GM19455 (cell line): ENCODE measurements around the gene NME2.
"Not testable (repeated sequence)": the region's sequence is repeated elsewhere in the genome, so short reads cannot be mapped to it uniquely, and the experiment has no call there.

ENCODE experiments used
- ATAC-seq: cut with Tn5 transposase; IDR thresholded peaks from one replicate; pipeline ENCODE4 v1.9.1; 2021; ENCODE audit not compliant: unreplicated experiment

The NME2 gene

DNA sequence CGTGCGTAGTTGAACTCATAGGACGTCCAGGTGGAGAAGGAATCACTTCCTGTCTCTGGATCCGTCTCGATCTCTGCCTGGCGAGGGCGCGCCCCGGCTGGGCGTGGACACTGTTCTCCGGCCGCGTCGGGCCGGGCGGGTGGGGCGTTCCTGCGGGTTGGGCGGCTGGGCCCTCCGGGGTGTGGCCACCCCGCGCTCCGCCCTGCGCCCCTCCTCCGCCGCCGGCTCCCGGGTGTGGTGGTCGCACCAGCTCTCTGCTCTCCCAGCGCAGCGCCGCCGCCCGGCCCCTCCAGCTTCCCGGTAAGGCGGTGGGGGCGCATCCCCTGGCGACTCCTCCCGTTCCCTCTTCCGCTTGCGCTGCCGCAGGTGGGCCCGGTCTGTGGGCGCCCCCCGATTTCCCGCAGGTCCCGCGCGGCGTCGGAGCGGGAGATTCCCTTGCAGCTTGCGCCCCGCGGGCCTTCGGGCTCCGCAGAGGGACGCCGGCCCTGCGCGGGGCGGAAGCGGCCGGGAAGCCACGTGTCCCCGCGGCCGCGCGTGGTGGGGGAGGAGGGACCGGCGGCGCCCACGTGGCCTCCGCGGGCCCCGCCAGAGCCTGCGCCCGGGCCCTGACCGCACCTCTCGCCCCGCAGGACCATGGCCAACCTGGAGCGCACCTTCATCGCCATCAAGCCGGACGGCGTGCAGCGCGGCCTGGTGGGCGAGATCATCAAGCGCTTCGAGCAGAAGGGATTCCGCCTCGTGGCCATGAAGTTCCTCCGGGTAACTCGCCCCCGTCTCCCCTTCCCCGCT, at the start of gene NME2:
TSS of gene NME2 (plus strand) at position 214 of the 789 bp plus-strand sequence. CDS start at position 634, 420 bp downstream.
- ATAC-seq: peak; percentile 79

- ATAC-seq: no peak
These were observed 47.6 kb upstream of the NME2 start for GRCh38 chr17:51118330-51119195.

GRCh38 chr17:51119415-51120356, 46.5 kb upstream of the NME2 start:
- ATAC-seq: peak; percentile 37

- ATAC-seq: peak; percentile 42
These were observed 45.9 kb upstream of the NME2 start for GRCh38 chr17:51120357-51120738.

- peak; percentile 71 for ATAC-seq
These were observed 45.2 kb upstream of the NME2 start, which contains the start of gene SPAG9 for GRCh38 chr17:51120739-51121619. TSS of gene SPAG9 (minus strand) at chr17:51120868. CDS start at chr17:51120656, 212 bp downstream.

DNA sequence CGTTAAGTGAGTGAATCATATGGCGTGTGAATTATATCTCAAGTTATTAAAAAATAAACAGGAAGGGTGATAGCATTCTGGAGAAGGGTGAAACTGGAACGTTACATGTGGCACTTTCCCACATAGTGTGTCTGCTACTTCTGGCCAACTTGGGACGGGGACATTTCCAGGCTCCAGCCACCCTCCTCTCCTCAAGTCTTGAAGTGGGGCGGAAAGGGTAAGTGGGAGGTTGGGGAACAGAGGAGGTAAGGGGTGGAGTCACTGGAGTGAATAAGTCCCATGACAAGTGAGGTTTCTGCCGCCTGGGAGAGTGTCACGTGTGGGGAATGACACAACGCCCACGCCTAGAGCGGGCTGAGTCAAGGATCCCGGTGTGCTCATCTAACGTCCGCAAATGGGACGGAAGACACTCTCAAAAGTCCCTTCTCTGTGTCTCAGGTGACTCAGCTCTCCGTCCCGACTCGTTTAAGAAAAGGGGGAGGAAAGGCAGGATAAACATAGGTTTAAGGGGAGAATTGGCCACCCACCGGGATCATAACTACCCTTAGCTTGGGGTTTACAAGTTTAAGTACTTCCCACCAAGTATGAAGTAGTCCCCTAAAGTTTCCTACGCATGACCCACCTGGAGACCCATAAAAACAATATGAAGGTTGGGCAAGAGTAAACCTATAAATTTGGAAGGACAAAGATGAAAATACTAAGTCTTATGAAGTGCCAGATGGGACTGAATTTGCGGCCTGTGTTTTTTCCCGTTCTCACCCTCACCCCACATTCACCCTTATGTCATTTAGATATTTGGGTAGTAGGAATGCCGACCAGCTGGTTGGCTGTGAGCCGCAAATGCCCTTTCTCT, 44.4 kb upstream of the NME2 start:
- no peak for ATAC-seq

- not testable (repeated sequence) for ATAC-seq
These were observed 43.6 kb upstream of the NME2 start for GRCh38 chr17:51122473-51123115.

DNA sequence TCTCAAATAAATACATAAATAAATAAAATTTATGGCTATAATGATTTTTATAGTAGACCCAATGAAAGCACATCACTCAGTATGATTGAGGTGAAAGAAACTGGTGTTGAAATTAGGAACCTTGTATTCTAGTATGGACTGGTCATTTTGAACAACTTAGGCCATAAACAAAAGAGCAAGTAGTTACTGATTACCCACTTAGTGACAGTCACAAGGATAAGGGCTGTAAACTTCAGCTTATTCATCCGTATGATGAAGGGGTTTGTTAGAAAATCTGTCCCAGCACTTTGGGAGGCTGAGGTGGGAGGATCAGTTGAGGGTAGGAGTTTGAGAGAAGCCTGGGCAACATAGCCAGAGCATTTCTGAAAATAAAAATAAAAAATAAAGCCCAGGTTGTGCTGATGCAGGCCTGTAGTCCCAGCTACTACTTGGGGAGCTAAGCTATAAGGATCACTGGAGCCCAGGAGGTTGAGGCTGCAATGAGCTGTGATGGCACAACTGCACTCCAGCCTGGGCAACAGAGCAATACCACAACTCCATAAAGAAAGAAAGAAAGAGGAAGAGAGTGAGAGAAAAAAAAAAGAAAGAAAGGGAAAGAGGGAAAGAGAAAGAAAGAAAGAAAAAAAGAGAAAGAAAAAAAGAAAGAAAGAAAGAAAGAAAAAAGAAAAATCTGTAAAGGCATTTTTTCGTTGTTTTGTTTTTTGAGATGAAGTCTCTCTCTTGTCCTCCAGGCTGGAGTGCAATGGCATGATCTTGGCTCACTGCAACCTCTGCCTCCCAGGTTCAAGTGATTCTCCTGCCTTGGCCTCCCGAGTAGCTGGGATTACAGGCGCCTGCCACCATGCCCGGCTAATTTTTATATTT, 41.3 kb upstream of the NME2 start:
- no peak for ATAC-seq

DNA sequence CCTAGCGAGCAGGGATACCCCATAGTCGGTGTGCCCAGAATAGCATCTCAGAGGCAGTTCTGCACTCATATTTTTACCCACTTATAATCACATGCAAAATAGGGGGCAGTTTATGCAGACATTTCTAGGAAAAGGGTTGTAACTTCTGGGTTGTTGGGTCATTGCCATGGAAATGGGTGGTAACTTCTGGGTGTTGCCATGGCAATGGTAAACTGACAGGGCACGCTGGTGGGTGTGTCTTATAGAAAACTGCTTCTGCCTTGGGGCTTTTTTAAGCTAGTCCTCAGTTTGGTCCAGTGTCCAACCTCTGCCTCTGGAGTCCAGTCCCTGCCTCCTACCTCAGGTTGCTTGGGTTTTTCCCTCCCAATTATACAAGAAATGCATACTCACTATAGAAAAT, 38.1 kb upstream of the NME2 start:
- no peak for ATAC-seq

GRCh38 chr17:51132964-51133319, 33.3 kb upstream of the NME2 start:
- no peak for ATAC-seq

GRCh38 chr17:51133365-51133764, 32.8 kb upstream of the NME2 start:
- ATAC-seq: no peak

- ATAC-seq: no peak
These were observed 30.3 kb upstream of the NME2 start for GRCh38 chr17:51135956-51136355.

GRCh38 chr17:51142597-51142996, 23.6 kb upstream of the NME2 start:
- ATAC-seq: no peak

DNA sequence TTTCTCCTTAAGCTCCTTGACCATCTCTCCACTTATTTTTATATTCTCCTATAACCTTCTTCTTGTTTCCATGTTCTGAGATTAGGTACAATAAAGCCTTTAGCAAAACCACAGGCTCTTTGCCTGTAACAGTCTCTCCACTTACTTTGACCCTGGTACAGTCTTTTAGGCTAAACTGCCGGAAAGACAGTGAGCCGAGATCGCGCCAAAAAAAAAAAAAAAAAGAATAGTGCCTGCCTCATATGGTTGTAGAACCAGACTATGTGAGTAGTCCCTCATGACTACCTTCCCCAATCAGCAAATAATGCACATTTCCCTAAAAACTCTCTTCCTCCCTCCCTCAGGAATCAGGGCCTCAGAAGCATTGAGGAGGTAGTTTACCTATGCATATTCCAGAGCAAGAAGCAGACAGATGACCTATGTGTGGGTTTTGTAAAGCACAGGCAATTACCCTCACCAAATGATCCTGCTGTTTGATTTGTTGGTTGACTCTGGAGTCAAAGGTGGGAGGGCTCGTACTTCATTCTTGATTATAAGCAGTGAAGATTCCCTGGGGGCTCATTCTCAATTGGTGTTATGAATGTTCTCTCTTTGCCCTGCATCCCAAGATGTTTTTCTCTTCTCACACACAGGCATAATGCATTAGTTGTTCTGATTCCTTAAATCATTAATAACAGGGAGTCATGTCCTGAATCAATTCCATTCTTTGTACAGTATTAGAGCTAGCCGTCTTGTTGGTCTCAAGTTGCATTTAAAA, 21.8 kb upstream of the NME2 start:
- no peak for ATAC-seq

DNA sequence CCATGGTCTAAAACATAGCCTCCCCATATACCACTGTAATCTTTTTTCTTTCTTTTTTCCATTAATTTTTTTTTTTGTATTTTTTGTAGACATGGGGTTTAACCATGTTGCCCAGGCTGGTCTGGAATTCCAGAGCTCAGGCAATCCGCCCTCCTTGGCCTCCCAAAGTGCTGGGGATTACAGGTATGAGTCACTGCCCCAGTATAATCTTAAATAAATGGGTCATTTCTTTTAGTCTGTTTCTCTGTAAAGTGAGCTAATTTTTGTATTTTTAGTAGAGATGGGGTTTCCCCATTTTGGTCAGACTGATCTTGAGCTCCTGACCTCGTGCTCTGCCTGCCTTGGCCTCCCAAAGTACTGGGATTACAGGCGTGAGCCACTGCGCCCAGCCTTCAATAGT, 18.6 kb upstream of the NME2 start:
- no peak for ATAC-seq

GRCh38 chr17:51149163-51149562, 17.0 kb upstream of the NME2 start:
- ATAC-seq: no peak

DNA sequence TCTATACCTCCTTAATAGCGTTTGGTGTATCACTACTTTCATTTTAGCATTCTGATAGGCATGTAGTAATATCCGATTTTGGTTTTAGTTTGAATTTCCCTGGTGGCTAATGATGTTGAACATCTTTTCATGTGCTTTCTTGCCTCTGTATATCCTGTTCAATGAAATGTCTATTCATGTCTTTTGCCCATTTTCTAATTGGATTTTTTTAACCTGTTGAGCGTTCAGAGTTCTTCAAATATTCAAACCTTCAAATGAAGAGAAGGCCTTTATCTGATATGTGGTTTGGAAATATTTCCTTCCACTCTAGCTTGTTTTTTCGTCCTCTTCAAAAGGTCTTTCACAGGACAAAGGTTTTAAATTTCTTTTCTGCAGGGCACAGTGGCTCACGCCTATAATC, 15.3 kb upstream of the NME2 start:
- ATAC-seq: no peak
